ENCODE measurements around the gene LTO1.

The LTO1 gene

DNA sequence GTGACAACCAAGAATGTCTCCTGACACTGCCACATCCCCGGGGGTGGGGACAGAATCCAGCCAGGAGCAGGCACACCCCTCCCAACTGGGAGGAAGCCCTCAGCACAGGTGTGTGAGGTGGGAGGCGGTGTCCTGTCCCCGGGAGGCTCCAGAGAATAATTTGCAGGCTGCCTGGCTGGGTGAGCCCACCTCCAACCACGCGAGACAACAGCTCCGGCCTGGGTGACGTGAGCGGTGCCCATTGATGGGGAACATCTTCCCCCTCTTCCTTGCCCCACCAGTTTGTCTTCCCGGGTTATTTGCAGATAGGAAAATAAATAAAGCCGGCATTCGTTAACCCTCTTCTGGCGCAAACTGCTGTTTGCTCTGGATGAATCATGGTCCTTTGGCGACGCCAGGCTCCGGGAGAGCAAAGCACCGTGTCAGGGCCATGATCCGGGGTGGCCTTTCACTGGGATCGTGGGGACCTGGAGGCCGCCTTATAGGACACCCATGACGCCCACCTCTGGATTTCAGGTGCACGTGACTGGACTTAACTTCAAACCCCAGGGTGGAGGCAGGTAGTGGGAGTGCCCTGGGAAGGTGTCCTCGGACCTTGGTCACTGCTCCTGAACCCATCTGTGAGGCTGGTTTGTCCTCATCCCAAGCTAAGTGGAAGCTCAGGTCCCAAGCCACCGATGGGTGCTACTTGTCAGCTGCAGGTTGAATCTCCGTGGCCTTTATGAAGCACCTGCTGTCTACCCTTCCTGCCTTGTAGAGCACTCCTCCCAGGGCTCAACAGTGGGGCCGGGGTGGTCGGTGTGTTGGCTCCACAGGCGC, 20.3 kb downstream of the LTO1 start:
- Histone ChIP-seq H3K4me1 (ENCODE audit: control insufficient read depth in 1 of 2, insufficient read depth in 1 of 2, low read depth in 1 of 2, low read length in 1 of 2) (no peaks in the 10 kb centered on the region), H3K27me3 (peaks cover 3% of the 10 kb centered on the region), H3K36me3 (no peaks in the 10 kb centered on the region), H3K9me3 (no peaks in the 10 kb centered on the region), H3K27ac (no peak overlapping the region), H3K4me3 (ENCODE audit: low read depth in 1 of 2, low read length in 1 of 2) (no peak overlapping the region)
- TF ChIP-seq, protein P1, sequence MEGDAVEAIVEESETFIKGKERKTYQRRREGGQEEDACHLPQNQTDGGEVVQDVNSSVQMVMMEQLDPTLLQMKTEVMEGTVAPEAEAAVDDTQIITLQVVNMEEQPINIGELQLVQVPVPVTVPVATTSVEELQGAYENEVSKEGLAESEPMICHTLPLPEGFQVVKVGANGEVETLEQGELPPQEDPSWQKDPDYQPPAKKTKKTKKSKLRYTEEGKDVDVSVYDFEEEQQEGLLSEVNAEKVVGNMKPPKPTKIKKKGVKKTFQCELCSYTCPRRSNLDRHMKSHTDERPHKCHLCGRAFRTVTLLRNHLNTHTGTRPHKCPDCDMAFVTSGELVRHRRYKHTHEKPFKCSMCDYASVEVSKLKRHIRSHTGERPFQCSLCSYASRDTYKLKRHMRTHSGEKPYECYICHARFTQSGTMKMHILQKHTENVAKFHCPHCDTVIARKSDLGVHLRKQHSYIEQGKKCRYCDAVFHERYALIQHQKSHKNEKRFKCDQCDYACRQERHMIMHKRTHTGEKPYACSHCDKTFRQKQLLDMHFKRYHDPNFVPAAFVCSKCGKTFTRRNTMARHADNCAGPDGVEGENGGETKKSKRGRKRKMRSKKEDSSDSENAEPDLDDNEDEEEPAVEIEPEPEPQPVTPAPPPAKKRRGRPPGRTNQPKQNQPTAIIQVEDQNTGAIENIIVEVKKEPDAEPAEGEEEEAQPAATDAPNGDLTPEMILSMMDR (IDR thresholded peaks at IDR 0.05) = no peak

DNA sequence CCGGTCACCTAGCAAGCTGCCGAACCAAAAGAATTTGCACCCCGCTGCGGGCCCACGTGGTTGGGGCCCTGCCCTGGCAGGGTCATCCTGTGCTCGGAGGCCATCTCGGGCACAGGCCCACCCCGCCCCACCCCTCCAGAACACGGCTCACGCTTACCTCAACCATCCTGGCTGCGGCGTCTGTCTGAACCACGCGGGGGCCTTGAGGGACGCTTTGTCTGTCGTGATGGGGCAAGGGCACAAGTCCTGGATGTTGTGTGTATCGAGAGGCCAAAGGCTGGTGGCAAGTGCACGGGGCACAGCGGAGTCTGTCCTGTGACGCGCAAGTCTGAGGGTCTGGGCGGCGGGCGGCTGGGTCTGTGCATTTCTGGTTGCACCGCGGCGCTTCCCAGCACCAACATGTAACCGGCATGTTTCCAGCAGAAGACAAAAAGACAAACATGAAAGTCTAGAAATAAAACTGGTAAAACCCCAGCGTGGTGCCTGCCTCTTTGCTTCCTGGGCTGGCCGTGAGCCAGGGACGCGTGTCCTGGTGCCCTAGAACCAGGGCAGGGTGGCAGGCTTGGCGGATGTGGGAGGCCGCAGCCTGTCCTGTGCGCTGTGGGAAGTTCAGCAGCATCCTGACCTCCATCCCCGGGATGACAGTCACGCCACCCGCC, 21.0 kb downstream of the LTO1 start:
- Histone ChIP-seq H3K27me3 (peaks cover 3% of the 10 kb centered on the region), H3K4me1 (ENCODE audit: control insufficient read depth in 1 of 2, insufficient read depth in 1 of 2, low read depth in 1 of 2, low read length in 1 of 2) (no peaks in the 10 kb centered on the region), H3K9me3 (no peaks in the 10 kb centered on the region), H3K27ac (no peak overlapping the region), H3K4me3 (ENCODE audit: low read depth in 1 of 2, low read length in 1 of 2) (no peak overlapping the region), H3K36me3 (no peaks in the 10 kb centered on the region)
- TF ChIP-seq, protein P1 (IDR thresholded peaks at IDR 0.05) = no peak

DNA sequence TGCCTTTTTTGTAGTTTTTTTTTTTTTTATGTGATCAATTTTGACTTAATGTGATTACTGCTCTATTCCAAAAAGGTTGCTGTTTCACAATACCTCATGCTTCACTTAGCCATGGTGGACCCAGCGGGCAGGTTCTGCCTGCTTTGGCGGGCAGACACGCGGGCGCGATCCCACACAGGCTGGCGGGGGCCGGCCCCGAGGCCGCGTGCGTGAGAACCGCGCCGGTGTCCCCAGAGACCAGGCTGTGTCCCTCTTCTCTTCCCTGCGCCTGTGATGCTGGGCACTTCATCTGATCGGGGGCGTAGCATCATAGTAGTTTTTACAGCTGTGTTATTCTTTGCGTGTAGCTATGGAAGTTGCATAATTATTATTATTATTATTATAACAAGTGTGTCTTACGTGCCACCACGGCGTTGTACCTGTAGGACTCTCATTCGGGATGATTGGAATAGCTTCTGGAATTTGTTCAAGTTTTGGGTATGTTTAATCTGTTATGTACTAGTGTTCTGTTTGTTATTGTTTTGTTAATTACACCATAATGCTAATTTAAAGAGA, 21.7 kb downstream of the LTO1 start:
- Histone ChIP-seq H3K27ac (no peak overlapping the region), H3K36me3 (no peaks in the 10 kb centered on the region), H3K27me3 (peaks cover 3% of the 10 kb centered on the region), H3K9me3 (no peaks in the 10 kb centered on the region), H3K4me3 (ENCODE audit: low read depth in 1 of 2, low read length in 1 of 2) (no peak overlapping the region), H3K4me1 (ENCODE audit: control insufficient read depth in 1 of 2, insufficient read depth in 1 of 2, low read depth in 1 of 2, low read length in 1 of 2) (no peaks in the 10 kb centered on the region)
- TF ChIP-seq, protein P1 (IDR thresholded peaks at IDR 0.05) = no peak

DNA sequence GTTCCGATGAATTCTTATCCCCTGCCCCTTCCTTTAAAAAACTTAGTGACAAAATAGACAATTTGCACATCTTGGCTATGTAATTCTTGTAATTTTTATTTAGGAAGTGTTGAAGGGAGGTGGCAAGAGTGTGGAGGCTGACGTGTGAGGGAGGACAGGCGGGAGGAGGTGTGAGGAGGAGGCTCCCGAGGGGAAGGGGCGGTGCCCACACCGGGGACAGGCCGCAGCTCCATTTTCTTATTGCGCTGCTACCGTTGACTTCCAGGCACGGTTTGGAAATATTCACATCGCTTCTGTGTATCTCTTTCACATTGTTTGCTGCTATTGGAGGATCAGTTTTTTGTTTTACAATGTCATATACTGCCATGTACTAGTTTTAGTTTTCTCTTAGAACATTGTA, 22.2 kb downstream of the LTO1 start:
- TF ChIP-seq, protein P1 (IDR thresholded peaks at IDR 0.05) = no peak
- H3K27ac ChIP-seq = no peak overlapping the region
- no peaks in the 10 kb centered on the region for H3K4me1 ChIP-seq (ENCODE audit: control insufficient read depth in 1 of 2, insufficient read depth in 1 of 2, low read depth in 1 of 2, low read length in 1 of 2)
- no peaks in the 10 kb centered on the region for H3K36me3 ChIP-seq
- H3K4me3 ChIP-seq (ENCODE audit: low read depth in 1 of 2, low read length in 1 of 2) = no peak overlapping the region
- H3K9me3 ChIP-seq = no peaks in the 10 kb centered on the region
- H3K27me3 ChIP-seq = peaks cover 3% of the 10 kb centered on the region

DNA sequence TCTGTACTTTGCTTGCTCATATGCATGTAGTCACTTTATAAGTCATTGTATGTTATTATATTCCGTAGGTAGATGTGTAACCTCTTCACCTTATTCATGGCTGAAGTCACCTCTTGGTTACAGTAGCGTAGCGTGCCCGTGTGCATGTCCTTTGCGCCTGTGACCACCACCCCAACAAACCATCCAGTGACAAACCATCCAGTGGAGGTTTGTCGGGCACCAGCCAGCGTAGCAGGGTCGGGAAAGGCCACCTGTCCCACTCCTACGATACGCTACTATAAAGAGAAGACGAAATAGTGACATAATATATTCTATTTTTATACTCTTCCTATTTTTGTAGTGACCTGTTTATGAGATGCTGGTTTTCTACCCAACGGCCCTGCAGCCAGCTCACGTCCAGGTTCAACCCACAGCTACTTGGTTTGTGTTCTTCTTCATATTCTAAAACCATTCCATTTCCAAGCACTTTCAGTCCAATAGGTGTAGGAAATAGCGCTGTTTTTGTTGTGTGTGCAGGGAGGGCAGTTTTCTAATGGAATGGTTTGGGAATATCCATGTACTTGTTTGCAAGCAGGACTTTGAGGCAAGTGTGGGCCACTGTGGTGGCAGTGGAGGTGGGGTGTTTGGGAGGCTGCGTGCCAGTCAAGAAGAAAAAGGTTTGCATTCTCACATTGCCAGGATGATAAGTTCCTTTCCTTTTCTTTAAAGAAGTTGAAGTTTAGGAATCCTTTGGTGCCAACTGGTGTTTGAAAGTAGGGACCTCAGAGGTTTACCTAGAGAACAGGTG, 23.1 kb downstream of the LTO1 start:
- no peak overlapping the region for H3K4me3 ChIP-seq (ENCODE audit: low read depth in 1 of 2, low read length in 1 of 2)
- H3K9me3 ChIP-seq = no peaks in the 10 kb centered on the region
- no peaks in the 10 kb centered on the region for H3K4me1 ChIP-seq (ENCODE audit: control insufficient read depth in 1 of 2, insufficient read depth in 1 of 2, low read depth in 1 of 2, low read length in 1 of 2)
- TF ChIP-seq, protein P1 (IDR thresholded peaks at IDR 0.05) = no peak
- no peaks in the 10 kb centered on the region for H3K36me3 ChIP-seq
- H3K27ac ChIP-seq = no peak overlapping the region
- peaks cover 3% of the 10 kb centered on the region for H3K27me3 ChIP-seq

All from neutrophil (primary cell).